GM21381 (cell line): ENCODE measurements around the gene MYH3.
"Not testable (repeated sequence)": the region's sequence is repeated elsewhere in the genome, so short reads cannot be mapped to it uniquely, and the experiment has no call there.

ENCODE experiments used
- ATAC-seq: cut with Tn5 transposase; IDR thresholded peaks from one replicate; pipeline ENCODE4 v1.9.1; 2021; ENCODE audit warnings: mild to moderate bottlenecking, moderate library complexity; ENCODE audit not compliant: unreplicated experiment

MYH3 gene

DNA sequence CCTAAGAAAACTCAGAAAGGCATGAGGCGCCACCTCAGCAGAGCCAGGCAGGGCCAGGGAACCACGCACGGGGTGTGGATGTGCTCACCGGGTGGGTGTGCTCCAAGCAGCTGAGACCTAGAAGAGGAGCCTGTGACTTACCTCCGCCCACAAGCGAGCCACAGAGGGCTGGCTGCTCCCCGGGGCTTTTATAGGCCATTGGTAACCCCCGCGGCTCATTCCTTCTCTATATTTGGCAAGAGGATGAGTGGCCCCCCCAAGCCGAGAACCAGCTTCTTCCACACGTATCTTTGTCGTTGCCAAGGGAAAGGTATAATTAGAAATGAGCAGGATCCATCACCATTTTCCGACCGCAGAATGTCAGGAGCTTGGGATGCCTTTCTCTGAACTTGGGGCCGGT is at the start of gene MYH3:
Gene MYH3, minus strand, starts transcription at position 162 of the 400 bp plus-strand sequence. CDS start 2,245 bp downstream, outside the sequence.
- no peak for ATAC-seq

DNA sequence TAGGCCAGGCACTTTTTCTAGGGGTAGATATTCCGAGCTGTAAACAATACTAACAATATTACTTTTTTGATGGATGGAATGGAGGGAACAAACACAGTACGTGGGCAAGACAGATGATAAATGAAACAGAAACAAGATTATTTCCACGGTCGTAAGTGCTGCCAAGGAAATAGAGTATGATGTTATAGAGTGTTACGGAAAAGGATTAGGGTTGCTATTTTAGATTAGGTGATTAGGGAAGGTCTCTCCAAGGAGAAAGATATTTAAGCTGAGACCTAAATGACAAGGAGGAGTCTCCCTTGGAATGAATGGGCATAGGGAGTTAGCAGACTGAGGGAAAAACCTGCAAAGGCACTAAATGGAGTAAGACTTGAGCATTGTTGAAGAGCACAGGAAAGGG is 48.6 kb upstream of the MYH3 start:
- ATAC-seq, result no peak

DNA sequence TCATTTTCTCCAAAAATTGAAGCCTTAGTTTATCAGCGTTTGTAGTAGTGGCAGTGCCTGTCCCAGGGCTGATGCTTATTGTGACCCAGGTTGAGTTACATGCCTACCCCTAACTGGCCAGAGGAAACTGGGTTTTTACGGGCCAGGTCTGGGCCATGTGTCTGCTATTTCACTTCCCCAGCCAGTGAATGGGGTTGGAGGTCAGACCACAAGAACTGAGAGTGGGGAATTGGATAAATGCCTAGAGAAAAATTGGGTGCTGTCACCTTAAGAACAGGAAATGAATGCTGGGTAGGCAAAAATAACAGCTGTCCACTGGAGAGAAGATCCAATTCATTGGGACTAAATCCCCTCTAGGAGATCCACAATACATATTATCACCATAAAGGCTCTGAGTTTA is 45.5 kb upstream of the MYH3 start:
- ATAC-seq, result no peak

DNA sequence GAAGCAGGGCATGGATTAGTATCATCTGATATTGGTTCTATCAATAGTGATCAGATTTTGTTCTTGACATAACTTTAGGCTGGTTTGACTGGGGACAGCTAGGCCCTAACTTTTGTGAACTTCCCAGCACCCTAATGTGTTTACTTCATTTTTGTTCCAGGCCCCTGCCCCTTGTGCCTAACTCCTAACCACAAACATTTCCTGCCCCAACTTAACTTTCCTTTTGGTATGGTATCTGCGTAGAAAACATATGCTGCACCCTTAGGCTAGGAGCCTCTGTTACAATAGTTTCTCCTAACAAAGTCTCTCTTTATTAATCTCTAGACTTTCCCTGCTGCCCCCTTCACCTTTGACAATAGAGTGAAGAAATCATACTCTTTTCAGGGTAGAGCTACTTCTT is 42.7 kb upstream of the MYH3 start:
- no peak for ATAC-seq

DNA sequence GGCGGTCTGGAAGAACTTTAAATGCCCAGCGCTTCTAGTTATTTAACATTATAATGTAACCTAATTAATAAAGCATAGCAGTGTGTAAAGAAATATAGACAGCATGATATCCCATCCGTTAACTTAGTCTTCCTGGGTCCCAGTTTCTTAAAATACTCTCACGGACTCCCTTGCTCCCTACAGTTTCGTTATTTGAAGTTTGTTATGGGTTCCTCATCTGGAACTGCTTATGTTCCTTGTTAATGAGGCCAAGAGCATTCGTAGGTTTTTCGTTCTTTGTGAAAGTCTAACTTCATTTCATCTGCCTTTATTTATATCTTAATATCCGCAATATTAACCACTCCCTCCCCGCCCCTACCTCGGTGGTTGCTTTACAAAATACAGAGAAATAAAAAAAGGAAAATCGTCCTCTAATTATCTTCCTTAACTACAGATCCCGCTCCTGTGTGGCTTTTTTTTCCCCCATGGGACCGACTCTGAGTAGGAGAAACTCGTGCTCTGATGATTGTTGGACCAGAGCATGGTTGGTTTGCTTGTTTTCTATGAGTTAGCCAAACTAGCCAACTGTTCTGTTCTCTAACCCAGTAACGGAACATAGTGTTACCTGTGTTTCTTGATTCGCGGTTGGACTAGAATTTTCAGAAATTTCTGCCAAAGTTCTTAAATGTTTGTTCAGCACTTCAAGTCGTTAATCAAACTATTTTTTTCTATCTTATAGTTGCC is 41.1 kb upstream of the MYH3 start:
- ATAC-seq, result no peak

DNA sequence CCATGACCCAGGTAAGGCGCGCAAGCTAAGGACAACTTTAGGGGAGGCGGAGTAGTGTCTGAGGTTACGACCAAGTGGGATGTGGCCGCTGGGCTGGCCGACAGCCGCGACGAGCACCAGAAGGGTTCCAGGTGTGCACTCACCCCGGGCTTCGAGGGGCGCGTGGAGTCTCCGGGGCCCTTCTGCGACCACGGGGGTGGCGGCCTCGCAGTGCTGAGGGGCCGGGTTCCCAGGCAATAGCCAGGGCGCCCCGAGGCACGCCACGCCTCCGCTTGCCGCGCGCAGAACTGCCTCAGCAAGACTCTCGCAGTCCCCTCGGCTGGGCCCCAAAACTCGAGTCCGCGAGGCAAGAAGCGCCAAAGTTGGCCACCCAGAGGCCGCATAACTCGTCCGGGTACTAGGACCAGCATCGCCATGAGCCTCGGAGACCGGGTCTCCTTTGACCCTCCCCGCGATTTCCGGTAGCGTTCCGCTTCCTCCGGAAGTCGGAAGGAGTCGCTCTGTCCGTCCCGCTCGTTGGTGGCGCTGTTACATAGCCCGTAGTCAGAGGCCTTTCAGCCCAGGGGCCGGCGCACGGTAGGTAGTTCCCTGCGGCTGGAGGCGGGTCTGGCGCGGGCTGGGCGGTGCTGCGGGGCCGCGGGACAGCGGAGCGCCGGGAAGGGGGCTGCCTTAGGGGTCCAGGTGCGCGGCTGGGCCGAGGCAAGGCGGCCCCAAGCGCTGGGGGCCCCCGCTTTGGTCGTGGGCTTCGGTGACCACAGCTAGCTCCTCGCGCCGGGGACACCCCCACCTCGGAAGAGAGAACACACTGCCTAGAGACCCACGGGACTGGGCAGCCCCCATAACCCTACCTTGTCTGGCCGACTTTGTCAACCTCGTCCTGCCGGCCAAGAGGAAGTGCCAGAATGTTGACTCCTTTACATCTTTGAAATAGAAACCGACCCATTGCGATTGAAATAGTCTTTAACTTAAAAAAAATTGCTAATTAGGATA is 40.3 kb upstream of the MYH3 start, which contains the start of the genes ADPRM and SCO1:
Gene ADPRM, plus strand, starts transcription at position 503 of the 990 bp plus-strand sequence. CDS start 7,333 bp downstream, outside the sequence.
Gene SCO1, minus strand, starts transcription at position 442 of the 990 bp plus-strand sequence. Its CDS starts 26 bp downstream, at position 416.
- peak; percentile 95 for ATAC-seq

DNA sequence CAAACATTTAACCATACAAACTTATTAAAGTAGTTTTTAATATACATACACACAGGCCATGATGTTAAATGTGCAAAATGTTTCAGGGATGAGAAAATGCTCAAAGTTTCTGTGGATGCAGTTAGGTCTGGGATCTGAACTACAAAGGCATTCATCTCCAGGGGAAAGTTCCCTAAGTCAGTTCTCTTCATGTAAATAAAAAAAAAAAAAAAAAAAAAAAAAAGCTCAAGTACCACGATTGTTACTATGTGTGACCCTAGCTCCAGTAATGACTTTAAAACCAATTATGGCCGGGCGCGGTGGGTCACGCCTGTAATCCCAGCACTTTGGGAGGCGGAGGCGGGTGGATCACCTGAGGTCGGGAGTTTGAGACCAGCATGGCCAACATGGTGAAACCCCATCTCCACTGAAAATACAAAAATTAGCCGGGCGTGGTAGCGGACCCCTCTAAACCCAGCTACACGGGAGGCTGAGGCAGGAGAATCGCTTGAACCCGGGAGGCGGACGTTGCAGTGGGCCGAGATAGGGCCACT is 38.8 kb upstream of the MYH3 start:
- not testable (repeated sequence) for ATAC-seq

DNA sequence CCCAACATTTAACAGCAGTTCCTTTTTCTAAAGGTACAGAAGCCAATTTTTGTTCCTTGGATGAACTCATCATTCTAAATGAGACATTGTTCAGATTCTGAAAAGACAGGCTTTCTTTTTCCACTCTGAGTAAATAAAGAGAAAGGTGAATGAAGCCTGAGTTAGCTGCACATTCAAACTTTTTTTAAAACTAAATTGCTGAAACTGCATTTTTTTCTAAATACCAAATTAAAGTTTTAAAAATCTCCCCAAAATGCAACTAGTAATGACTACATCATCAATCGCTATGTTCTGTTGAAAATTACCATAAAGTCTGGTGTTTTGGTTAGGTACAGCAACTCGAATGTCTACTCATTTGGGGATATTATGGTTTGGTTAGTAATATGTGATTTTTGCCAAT is 30.4 kb upstream of the MYH3 start:
- ATAC-seq, result no peak

DNA sequence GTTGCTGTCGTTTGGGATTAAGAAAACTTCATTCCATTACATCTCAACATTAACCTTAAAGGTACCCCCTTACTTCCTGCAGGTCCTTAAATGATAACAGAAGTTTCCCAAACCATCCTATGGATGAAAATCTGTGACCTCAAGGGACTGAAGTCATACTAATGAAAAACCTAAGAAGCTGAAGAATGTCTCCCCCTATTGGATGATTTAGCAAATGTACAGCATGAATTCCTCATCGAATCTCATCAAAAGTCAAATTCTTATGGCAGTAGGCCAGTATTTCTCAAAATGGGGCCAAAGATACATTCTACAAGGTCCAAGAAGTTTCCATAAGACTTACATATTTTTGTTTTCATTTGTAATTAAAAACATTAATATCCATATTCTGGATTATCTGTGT is 26.7 kb upstream of the MYH3 start:
- no peak for ATAC-seq

DNA sequence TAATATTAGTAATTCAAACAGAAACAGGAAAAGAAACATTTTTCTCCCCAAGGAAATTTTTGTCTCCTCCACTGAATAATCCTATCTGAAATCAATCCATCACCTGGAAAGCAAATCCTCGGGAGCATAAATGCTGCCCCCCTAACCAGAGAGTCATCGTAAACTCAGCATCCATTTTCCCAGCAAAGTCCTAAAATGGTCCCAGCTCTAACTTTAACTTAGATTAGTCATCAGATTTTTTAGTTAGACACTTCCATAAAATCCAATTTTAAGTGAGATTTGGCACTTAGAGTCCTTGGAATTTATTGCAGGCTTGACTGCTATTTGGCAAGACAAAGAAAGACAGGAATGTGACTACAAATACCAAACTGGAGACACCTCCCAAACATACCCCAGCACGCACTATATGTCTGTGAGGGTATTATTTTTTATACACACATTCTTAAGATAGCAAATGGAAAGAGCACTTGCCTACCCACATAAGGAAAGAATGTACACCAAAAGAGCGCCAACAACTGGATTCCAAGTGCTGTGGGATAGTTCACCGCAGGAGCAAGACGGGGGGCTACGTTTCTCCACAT is 24.8 kb upstream of the MYH3 start:
- ATAC-seq, result no peak

DNA sequence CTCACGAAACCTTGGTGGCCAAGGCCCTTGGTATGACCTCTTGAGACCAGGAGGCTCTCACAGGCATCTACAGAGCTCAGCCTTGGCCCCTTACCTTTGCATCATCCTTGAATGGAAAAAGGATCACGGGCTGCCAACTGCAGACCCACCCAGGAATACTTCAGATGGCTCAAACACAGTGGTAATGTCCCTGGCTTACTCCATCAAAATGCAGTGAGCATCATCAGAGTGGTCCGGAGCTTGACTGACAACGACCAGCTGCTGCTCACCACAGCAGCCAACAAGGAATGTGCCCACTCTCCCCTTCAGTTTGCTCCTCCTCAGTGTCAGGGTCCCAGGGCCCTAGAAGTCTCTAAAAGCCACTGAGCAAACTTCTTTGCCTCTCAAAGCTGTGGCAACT is 17.6 kb upstream of the MYH3 start:
- ATAC-seq, result no peak

DNA sequence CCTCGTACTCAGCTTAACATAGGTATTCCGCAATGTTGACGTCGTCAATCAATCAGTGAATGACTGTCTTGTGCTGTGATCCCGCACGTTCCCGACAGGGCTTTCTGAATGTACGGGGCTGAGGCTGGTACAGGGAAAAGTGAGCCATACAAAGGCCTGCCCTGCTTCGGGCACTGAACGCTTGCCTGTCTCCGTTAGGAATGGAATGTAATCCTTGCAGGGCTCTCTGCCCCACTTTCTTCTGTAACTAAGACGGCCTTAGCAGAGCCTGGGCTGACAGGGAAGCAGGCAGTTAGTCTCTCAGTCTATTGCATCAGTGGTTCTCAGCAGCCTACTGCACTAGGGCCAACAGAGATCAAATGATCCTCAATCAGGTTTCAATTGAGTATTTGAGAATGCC is 16.2 kb upstream of the MYH3 start:
- ATAC-seq, result no peak

DNA sequence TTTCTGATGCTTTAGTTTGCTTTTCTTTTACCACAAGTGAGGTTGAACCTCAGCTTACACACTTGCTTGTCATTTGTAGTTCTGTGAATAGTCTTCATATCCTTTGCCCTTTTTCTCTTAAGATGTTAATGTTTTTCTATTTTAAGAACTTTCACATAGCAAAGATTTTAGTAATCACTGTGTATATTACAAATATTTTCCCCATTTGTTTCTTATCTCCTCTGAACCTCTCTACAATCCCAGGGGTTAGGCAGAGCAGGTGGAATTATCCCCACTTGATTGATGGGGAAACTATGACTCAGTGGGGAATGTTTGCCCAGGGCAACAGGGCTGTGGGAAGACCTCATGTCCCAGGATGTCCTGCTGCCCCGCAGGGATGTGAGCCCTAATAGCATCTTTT is 11.7 kb upstream of the MYH3 start:
- no peak for ATAC-seq

DNA sequence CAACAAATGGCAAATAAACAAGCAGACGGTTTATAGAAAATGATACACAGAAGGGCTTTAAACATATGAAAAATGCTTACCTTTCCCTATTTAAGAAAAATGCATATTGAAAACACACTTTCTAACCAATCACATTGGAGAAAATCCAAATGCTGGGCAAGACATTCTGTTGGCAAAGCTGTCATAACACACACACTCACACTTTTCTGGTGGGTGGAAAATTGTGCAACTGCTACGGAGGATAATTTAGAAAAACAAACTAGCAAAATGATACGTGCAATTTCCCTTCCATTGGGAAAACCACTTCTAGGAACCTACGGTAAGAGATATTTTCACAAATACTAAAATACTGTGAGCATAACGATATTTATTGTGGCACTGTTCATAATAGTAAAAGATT is 9.8 kb upstream of the MYH3 start:
- no peak for ATAC-seq

DNA sequence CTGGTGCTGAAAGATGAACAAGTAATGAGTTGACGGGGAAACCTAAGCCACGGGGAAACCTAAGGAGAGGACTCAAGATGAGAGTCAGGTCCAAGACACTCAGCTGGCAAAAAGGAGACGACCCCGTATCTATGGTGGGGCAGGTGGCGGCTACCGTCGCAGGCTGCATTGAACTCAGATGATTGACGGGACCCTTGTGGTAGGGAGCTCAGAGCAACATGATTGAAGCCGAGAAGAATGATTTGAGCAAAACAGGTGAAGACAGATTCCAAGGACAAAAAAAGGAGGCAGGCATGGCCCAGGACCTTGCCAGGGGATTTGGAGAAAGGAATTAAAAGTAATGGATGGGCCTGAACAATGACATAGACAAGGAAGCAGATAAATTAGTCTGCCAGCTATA is 7.5 kb upstream of the MYH3 start:
- ATAC-seq, result no peak

DNA sequence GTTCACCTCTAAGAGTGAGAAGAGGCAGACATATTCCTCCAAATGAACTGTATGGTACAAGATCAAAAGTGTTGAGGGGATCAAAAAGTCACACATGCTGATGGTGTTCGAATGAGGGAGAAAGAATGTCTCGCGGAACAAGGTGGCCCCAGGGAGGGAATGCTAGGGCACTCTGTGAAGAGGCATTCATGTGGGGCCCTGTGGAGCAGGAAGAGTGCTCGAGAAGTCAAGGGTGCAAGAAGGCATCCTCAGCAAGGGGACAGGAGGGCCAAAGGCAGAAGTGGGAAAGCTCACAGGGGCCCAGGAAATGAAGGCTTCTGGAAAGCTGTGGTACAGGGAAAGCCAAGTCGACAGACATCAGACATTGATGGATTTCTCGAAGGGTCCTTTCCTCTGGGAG is 6.1 kb upstream of the MYH3 start:
- no peak for ATAC-seq

DNA sequence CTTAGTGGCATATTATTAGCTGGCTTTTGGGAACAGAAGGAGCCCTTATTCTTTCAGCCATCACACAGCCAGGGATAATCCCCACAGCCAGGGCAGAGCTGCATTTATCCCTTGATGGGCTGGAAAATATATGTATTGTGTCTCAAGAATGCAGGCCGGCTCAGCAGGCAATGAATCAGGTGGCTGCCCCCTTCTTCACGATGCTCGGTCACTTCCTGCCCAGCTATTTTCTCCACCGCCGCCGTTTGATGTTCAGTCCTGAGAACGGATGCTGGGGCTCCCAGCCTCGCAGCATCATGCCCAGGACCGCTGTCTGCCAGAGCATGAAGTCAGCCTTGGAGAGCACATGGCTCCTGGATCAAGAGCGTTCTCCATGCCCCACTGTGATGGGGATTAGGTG is 4.3 kb upstream of the MYH3 start:
- no peak for ATAC-seq

DNA sequence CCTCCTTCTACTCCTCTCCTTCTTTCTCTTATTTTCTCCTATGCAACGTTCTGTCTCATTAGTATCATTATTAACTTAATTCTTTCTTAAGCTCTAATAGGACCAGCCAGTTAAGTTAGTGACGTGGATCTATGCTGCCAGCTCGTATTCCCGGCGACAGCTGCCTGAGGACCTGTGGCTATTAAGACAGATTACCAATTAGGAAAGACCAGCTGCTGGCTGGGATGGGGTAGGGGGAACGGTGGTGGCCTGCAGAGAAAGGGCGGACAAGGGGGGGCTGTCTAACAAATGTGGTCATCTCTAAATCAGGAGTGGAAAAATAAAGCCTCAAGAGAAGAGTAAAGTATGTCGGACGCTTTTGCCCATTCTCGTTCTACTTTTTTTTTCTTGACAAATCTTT is 770 bp upstream of the MYH3 start:
- no peak for ATAC-seq

DNA sequence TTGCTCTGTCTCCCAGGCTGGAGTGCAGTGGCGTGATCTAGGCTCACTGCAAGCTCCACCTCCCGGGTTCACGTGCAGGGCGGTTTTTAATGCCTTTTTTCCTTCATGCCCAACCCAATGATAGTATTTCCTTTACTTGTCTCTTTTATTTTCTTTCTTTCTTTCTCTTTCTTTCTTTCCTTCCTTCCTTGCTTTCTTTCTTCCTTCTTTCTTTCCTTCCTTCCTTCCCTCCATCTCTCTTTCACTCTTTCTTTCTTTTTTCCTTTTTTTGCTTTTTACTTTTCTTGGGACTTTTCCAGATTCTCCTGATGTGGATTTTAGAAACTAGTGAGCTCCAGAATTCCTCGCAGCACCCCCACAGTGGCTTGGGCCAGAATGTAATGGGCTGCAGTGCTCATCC is 3.1 kb downstream of the MYH3 start:
- ATAC-seq, result no peak

DNA sequence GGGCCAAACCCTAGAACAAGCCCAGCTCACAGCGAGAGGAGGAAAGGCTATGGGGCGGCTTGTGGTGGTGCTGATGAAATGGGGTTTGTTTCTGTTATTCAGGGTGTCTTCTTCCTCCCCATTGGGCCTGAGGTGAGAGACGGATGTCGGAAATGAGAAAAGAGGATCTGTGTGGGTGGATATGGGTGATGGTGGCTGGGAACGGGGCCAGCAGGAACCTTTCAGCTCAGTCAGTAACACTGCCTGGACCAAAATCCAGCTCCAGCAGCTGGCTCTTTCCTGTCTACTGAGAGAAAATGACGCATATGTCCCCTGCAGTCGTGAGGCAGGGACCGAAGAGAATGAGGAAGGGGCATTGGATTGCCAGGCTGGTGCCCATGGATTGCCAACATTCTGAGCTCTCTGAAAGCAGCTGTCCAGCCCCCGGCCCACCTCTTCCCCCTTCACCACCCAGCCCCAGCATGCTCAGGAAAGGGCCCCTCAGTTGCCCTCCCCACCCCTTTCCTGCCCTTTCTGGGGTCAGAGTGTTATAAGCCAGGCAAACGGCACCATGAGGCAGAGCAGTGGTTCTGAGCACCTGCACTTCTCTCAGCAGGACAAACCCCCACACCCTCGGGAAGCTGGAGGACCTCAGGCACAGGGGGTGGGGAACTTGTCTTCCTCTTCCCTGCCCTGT is 4.0 kb downstream of the MYH3 start:
- peak; percentile 61 for ATAC-seq

DNA sequence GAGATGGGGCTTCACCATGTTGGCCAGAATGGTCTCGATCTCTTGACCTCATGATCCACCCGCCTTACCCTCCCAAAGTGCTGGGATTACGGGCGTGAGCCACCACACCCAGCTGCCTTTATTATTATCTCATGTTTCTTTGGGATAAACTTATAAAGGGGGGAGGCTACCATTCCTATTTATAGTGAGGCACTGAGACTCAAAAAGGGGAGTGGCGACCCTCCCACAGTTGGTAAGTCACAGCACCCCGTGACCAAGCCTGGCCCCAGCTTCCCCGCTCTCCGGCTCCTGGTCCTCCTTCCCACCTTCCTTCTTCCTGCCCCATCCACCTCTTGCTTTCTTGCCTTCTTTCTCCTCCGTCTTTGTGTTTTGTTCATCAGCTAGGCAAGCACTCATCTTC is 5.2 kb downstream of the MYH3 start:
- no peak for ATAC-seq
